NCI-H1105 treated with DMSO at 0.1 percent for 48 hours (cell line): ENCODE measurements around the gene RMC1.
"Not testable (repeated sequence)": the region's sequence is repeated elsewhere in the genome, so short reads cannot be mapped to it uniquely, and the experiment has no call there.

Experiments used
- DNase-seq: peaks from one replicate; lab custom pipeline; 2025; lab: John Stamatoyannopoulos, UW

Gene RMC1

DNA sequence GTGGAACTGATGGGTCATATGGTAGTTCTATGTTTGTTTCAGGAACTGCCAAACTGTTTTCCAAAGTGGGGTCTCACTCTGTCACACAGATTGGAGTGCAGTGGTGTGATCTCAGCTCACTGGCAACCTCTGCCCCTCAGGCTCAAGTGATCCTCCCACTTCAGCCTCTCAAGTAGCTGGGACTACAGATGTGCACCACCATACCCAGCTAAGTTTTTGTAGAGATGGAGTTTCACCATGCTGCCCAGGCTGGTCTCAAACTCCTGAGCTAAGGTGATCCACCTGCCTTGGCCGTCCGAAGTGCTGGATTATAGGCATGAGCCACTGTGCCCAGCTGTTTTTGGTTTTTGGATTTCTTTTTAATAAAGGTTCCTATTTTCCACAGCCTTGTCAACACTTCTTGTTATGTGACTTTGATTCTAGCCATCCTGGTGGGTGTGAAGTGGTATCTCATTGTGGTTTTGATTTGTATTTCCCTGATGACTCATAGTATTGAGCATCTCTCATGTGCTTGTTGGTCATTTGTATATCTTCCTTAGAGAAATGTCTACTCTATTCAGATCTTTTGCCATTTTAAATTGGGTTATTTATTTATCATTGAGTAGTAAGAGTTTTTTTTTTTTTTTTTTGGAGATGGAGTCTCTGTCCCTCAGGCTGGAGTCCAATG, 60.2 kb downstream of the RMC1 start:
- no peak for DNase-seq

DNA sequence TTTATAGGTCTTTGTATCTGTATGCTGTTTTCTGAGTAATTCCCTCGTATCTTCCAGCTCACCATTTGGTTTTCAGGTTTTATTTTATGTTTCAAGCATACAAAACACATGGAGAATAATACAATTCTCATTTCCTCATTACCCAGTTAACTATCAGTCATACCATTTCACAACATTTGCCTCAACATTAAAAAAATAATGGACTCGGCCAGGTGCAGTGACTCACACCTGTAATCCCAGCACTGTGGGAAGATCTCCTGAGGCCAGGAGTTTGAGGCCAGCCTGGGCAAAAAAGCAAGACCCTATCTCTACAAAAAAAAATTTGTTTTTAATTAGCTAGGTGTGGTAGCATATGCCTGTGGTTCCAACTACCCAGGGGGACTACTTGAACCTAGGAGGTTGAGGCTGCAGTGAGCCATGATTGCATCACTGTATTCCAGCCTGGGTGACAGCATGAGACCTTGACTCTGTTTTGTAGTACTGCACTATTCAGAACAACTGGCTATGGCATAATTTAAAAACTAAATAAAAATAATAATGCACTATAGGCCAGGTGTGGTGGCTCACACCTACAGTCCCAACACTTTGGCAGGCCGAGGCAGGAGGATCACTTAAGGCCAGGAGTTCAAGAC, 62.7 kb downstream of the RMC1 start:
- no peak for DNase-seq

DNA sequence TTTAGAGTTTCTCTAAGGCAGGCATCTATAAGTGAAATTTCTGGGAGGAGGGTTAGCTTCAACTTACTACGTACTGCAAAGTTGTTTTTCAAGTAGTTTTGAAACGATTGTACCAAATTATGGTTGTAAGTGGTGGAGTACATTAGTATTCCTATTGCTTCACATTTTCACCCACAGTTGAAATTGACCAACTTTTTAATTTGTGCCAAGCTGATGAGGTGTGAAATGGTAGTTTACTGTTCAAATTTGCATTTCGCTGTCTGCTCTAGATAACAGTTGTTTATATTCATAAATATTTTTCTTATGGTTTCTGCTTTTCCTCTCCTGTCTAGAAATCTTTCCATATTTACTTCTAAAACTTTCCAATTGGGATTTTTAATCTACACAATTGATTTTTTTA, 64.4 kb downstream of the RMC1 start:
- DNase-seq: no peak

DNA sequence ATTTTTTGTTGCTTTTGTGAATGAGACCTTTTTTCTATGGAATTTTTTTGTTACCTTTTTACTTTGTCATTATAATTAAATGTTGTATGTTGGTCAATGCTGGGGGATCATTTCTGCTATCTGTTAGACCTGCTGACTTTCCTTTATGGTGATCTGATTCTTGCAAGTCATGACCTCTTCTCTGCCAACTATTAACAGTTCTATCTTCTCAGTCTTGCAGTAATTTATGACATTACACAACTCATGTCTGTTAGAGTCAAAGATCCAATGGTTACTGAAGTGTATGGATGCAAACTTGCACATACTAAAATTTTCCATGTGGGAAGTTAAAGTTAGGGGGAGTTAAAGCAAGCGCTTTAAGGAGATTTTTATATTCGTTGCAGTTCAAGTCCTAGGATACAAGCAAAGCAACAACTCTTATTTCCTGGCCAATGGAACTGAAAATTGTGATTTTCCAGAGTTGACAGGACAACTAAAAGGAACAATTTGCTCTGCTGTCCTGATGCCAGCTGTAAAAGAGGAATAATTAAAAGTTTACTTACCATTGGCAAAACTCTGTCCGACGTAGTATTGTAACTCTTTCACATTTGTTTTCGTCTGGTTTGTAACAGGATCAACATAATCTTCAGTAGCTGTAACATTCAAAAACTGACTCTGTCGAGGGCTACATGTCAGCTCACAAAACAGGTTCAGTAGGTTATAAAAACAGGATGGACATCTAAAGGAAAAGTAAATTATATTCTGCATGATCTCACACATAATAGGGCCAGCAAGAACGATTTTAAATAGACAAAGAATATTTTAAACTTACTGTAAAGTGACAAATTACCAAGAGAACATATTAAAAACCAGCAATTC, 65.2 kb downstream of the RMC1 start:
- DNase-seq: no peak

DNA sequence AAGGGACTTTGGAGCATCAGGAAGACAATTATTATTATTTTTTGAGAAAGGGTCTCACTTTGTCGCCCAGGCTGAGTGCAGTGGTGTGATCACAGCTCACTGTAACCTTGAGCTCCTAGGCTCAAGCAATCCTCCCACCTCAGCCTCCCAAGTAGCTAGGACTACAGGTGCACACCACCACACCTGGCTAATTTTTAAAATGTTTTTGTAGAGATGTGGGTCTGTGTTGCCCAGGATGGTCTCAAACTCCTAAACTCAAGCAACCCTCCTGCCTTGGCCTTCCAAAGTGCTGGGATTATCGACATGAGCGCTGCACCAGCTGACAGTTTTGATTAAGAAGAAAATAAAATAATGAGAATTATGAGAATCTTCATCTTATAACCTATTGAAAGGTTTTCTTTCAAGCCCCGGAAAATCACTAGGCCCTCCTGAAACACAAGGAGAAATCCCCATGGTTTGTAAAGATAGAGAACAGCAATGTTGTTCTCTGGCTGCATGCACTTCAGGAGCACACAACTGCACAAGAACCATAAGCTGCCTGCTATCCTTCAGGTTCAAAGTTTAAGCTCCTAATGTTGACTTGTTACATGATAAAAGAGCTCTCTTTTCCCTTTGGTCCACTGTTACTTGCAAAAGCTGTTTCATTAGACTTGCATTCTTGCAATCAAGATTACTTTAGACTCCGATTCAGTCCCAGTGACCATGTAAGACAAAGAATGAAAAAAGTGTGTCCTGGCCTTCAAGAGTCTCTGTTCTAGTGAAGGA, 66.2 kb downstream of the RMC1 start:
- DNase-seq: no peak

DNA sequence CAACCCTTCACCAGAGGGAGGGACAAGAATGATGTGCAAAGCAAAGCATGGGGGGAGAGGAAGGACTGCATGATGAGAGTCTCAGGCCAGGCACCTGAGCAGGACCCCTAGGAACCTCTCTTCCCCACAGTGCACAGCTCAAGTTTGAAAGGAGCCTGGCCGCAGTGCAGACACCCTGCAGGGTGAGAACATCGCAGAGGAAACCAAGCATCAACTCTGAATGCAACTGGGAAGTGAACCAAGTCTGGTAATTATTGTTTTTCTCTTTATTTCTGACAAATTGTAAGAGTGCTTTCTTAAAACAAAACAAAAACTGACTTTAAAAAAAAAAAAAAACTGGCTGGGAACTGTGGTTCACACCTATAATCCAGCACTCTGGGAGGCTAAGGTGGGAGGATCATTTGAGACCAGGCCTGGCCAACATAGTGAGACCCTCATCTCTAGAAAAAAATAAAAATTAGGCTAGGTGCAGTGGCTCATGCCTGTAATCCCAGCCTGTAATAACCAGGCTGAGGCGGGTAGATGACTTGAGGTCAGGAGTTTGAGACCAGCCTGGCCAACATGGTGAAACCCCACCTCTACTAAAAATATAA, 67.7 kb downstream of the RMC1 start:
- DNase-seq: no peak

DNA sequence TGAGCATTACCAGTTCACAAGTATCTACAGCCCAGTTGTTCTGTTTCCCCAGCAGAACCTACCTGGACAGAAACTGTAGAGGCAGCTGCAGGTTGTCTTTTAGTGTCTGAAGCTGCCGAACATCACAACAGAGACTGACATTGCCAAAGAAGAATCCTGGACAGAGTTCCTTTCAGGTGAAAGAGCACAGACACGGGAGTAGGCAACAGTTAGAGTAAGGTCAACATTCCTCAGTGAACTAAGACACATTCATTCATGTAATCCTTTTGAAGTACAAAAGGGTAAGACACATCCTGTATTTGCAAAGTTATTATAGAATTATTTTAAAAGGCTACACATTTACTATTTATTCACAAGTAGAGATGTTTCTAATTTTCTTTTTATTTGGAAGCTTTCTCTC, 68.7 kb downstream of the RMC1 start:
- DNase-seq: no peak

DNA sequence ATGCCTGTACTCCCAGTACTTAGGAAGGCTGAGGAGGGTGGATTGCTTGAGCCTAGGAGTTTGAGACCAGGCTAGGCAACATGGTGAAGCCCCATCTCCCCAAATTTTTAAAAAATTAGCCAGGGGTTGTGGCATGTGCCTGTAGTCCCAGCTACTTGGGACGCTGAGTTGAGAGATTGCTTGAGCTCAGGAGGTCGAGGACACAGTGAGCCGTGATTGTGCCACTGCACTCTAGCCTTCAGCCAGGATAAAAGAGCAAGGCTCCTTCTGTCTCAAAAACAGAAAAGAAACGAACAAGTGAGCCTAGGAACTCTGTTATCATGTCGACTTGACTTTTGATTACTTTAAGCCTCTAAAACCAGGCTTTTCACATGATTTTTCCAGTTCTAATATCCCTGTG, 69.3 kb downstream of the RMC1 start:
- DNase-seq: no peak

DNA sequence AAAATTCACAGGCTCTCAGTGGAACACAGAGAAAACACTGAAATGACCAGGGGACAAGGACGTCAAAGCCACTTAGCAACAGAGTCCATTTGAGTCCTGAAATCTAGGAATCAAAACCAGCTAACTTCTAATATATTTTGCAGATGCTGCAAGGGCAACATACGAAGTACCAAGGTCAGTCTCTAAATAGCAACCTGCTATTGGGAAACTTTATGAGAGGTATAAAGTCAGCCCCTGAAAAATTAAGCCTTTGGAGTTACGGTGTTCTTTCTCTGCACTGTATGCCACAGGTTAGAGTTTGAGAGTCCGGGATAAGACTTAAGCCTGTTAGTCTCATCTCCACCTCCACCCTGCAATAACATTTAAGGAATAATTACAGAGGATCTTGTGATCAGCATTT, 69.7 kb downstream of the RMC1 start:
- no peak for DNase-seq

DNA sequence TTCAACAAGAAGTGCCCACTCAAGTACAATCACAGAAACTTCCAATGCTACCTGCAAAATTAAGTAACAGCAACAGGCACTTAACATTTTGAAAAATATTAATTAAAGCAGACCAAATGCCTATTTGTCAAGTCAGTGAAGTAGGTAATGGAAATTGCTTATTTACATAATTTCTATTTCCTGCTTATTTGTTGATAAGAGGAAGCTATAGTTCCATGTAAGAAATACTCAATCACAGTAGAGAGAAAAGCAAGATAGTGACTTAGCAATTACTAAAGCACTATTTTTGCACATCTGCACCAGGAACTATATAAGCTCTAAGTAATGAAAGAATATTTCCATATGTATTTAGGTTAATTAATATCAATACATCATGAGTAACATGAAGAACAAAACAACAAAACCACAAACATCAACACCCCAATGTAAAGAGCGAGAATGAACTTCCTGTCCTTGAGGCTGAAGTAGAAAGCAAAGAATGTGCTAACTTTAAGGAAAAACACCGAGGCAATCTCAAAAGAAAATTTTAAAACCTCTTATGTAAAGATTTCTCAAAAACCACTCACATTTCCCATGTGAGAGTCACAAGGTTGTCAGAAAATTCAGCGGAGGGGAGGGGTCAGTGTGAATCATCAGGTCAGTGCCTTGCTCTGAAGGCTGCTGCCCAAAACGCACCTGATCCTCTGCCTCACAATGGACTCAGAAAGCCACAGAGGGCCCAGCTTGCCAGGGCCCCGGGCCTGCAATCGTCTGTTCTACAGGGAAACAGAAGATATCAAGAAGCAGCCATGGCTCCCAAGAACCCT, 70.5 kb downstream of the RMC1 start:
- DNase-seq: no peak

DNA sequence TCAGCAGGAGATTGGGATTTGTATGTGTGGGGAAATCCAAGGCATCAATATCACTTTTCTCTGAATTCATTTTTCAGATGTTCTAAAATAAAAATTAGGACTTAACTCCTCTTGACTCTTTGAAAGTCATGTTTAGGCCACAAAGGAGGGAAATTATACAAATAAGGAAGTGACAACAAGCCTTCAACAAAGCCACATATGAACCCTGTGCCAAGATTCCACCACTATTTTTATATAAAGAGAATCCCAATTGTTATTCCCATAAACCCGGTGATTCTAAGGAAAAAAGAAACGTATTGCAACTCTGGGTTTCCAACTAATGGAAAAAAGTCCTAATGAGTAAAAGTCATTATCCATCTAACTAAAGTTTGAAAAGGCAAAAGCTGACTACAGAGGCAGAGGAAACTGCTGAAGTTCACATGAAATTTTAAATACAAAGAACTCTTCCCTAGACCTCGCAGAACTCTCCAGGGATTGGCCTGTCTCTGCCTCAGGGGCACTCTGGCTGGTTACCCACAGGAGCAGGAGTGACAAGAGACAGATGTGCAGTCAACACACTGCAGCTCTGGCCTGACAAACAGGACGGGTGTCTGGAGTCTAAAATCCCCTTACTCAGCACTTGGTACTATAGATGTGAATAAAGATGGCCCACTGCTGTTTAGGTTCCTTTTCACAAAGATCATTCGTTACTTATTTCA, 71.4 kb downstream of the RMC1 start:
- DNase-seq: no peak

DNA sequence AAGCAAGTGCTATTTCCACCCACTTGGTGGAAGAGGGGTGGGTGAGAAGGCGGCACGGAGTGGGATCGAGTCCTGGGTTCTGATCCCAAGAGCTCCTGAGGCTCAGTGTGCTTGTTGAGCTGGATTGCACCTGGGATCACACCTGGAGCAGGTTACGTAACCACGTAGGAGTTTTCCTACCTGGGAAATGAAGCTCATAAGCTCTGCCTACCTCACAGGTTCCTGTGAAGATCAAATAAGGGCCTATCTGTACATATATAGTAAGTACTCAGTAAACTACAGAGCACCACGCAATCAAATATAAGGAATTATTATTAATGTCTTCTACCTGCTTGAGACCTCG, 72.0 kb downstream of the RMC1 start:
- DNase-seq: no peak

DNA sequence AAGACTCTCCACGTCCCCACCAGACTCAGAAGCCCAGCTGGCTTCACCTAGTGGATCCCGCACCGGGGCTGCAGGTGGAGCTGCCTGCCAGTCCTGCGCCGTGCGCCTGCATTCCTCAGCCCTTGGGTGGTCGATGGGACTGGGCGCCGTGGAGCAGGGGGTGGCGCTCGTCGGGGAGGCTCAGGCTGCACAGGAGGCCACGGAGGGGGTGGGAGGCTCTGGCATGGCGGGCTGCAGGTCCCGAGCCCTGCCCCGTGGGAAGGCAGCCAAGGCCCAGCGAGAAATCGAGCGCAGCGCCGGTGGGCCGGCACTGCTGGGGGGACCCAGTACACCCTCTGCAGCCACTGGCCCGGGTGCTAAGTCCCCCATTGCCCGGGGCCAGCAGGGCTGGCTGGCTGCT, 74.2 kb downstream of the RMC1 start:
- not testable (repeated sequence) for DNase-seq

DNA sequence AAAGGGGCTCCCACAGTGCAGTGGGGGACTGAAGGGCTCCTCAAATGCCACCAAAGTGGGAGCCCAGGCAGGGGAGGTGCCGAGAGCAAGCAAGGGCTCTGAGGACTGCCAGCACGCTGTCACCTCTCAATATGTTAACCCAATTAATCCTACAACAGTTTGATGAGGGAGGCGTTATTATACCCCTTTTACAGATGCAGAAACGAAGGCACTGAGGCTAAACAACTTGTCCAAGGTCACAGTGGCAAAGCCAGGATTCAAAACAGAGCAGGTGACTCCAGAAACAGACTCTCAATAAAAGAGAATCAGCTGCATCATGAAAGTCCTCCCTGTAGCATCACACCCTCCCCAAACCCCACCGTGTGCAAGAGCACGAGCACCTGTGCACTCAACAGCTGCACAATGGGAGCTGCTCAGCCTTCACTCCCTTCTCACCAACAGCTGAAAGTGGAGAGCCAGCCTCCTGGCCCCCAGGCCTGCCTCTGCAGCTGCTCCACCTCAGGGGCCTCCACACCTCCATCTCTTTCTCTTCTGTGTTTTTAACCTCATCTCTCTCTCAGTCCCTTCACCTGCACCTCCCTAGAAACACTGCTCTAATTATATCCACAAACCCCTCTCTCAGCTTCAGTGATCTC, 74.9 kb downstream of the RMC1 start:
- no peak for DNase-seq

DNA sequence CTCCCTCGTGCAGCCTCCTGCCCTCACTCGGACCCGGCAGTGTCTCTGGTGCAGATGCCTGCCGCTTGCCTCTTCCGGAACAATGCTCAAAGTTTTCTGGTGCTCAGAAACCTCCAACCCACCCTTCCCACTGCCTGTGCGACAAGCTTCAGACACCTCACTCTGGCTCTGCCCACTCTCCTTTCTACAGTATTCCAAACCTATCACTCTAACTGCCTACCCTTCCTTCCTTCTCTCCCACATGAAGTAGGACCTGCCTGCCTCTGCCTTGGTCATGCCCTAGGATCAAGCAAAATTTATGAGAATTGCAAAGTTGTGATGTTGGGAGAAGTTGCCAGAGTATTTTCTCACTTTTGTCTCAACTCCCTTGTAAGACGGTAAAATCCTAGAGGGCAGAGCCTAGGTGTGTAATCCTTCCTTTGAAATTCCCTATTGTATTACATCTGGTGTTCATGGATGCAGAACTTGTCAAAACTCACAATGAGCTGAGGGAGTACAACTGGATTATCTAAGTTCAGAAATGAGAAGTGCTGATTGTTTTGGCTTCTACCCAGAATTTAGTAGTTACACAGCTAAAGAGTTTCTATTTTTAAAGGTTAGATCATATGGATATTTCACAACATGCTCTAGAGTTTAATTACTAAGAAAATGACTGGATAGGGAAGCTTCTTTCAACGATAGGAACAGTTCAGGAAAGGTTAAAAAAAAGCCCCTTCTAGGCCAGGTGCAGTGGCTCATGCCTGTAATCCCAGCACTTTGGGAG, 75.8 kb downstream of the RMC1 start:
- DNase-seq: no peak

DNA sequence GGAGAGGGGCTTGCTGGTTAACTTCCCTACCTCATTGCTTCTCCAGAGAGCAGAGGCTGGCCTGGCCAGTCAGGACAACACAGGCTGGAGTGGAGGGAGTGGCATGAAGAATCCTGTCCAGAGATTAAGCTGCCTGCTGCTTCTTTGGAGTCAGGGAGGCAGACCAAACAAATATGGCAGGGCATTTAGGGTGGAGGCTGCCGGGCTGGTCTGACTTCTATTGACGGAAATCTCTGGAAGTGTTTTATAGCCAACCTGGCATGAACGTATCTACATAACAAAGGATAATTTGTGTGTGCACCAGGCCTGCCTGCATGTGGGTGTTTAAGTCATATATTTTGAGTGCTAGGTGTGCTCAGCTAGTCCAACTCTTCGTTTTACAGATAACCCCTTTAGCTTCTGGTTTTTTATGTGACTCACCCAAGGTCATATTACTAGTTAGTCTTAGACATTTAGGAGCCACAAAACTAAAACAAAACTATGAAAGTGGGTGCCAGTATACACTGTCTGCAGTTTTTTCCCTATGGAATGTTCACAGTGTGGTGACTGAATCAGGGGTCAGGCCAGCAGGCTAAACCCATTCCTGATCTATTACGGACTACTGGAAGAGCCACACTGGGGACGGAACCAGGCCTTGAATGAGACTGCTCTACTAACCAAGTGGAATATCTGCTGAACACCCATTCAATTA, 77.5 kb downstream of the RMC1 start:
- DNase-seq: no peak
